22Rv1 (cell line): ENCODE measurements around the gene CFAP221.

Source experiments
- H3K27ac ChIP-seq: fragments of 450-650 bp; 2 replicates; pipeline ENCODE4 v1.5.1; 2017
- ZFX ChIP-seq: fragments of 450-650 bp; IDR thresholded peaks from 2 replicates; pipeline ENCODE4 v1.6.1; 2017; ENCODE audit warnings: antibody characterized with exemption, borderline replicate concordance
- TF ChIP-seq, protein P1 (sequence below): fragments of 450-650 bp; IDR thresholded peaks from 2 replicates; pipeline ENCODE4 v1.5.1; 2017; ENCODE audit warnings: mild to moderate bottlenecking

CFAP221 gene

DNA sequence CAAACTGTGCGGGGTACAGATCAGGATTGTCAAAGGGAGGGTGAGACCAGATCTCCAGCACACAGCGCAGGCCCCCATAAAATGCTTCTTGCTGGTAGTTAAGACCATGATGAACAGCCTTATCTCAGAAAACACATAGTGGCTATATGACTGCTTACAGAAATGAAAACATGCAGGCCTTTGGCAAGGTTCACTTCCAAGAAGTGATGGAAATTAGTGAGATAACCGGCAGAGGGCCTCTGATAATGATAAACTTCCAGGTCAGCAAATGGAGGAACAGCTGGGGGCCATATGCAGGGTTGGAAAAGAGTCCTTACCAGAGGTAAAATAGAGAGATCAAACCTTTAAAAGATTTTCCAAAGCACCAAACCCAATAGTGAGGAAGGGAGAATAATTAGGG is 46.6 kb downstream of the CFAP221 start:
- TF ChIP-seq, protein P1, sequence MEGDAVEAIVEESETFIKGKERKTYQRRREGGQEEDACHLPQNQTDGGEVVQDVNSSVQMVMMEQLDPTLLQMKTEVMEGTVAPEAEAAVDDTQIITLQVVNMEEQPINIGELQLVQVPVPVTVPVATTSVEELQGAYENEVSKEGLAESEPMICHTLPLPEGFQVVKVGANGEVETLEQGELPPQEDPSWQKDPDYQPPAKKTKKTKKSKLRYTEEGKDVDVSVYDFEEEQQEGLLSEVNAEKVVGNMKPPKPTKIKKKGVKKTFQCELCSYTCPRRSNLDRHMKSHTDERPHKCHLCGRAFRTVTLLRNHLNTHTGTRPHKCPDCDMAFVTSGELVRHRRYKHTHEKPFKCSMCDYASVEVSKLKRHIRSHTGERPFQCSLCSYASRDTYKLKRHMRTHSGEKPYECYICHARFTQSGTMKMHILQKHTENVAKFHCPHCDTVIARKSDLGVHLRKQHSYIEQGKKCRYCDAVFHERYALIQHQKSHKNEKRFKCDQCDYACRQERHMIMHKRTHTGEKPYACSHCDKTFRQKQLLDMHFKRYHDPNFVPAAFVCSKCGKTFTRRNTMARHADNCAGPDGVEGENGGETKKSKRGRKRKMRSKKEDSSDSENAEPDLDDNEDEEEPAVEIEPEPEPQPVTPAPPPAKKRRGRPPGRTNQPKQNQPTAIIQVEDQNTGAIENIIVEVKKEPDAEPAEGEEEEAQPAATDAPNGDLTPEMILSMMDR, result no peak
- no peak for TF ChIP-seq ZFX
- no peak overlapping the region for H3K27ac ChIP-seq

DNA sequence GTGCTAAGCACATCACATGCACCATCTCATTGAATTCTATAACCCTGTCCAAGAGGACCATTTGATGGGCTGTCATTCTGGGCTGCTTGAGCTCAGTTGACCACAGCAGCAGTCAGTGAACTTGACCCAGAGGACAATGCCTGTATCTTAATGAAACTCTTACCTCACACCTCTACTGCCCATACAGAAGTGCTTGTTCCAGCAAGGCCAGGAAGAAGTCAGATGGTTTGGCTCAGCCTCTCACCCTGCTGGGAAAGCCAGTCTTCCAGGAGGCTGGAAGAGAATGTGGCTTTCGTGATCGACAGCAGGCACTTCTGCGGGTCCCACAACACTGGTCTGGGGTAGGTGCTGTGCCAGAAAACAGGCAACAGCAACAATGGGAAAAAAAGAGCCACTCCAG is 47.3 kb downstream of the CFAP221 start:
- TF ChIP-seq, protein P1, result no peak
- no peak for TF ChIP-seq ZFX
- no peak overlapping the region for H3K27ac ChIP-seq

DNA sequence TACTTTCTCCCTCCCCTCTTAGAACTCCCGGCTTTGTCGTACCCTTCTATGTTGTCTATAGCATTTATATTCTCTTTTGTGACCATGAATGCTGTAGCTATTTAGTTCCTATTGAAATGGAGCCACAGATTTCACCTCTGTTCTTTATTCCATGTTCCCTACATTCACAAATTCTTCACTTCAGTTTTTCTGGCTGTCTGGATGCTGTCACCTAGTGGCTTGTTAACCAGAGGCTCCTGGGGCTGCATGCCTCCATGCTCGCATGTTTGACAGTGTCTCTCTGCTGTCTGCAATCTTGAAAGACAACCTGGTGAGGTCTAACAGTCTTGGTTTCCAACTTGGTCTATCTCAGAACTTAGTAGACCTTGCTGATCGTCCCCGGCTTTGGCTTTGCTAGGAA is 48.2 kb downstream of the CFAP221 start:
- H3K27ac ChIP-seq, result no peak overlapping the region
- no peak for TF ChIP-seq ZFX

DNA sequence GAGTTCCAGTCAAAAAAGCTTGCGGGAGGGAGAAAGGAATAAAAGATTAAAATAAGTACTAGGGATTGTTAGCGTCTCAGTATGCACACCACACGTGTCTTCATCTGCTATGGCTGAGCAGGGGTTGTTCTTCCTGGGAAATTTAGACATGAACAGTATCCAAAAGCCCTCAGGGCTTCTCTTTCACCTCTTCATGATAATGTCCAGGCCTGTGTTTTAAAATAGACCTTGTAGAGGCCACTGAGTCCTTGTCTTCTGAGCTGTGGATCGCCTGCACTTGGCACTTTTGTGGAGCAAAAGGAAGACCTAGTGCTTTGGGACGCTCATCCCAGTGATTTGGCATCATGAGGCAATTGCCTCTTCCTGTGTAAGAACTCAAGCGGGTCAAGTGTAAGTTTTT is 52.4 kb downstream of the CFAP221 start:
- TF ChIP-seq, protein P1, result no peak
- no peak for TF ChIP-seq ZFX
- H3K27ac ChIP-seq, result no peak overlapping the region

DNA sequence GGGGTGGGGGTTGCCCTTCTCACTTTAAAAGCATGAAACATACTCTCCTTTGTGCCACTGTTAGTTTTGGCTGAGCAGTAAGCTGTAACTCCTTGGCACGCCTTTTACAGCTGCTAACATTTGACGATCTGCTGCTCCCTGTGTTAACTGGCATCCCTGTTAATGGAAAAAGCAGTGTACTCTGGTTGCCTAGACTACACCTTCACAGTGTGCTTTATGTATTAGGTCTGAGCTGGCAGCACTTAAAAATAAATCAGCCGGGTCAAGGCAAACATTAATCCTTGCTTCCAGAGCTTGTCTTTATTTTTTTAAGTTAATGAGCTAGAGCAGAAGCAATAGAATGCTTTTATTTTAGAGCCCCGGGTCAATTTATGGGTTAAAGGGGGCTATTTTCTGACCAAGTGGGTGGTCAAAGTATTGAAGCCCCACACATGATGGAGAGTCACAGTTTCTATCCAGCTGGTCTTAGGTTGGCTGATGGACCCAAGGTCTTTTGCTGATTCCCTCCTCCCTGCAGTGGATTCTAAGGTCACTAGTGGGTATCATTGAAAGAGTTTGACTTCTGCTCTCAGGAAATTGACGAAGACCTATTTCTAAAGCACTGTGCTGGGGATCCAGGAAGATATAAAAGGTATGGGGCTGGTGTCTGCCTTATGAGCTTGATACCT is 54.5 kb downstream of the CFAP221 start:
- no peak for TF ChIP-seq ZFX
- TF ChIP-seq, protein P1, result no peak
- no peak overlapping the region for H3K27ac ChIP-seq

DNA sequence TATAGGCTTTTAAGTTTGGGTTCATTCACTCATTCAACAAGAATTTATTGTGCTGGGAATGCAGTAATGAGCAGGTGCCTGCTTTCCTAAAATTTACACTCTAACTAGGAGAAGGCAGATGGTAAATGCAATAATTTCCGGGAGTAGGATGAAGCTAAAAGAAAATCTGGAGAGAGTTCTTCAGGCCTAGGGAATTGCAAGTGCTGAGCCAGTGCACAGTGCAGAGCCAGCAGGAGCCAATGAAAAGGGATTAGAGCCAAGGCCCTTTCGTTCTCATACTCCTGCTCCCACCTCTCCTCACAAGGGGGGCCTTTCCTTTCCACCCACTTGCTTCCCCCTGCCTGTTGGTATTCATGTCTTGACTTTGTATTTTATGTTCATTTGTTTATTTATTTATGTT is 55.1 kb downstream of the CFAP221 start:
- no peak overlapping the region for H3K27ac ChIP-seq
- TF ChIP-seq, protein P1, result no peak
- TF ChIP-seq ZFX, result no peak

DNA sequence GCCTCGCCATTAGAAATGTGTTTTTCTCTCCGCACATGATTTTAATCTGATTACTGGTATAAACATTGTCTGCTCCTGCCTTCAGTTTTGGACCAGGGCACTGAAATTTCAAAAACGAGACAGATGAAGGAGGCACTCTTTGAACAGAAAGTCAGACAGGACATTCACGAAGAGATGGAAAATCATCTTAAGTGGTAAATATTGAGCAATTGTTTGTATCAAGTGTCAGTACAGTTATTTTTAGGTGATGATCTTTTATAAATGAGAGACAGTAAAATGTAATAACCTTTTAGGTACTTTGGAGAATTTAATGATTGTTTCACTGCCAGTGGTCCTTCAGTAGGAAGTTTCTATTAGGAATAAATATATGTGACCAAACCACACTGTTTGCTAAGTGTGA is 60.8 kb downstream of the CFAP221 start:
- TF ChIP-seq, protein P1, result no peak
- TF ChIP-seq ZFX, result no peak
- H3K27ac ChIP-seq, result no peak overlapping the region

DNA sequence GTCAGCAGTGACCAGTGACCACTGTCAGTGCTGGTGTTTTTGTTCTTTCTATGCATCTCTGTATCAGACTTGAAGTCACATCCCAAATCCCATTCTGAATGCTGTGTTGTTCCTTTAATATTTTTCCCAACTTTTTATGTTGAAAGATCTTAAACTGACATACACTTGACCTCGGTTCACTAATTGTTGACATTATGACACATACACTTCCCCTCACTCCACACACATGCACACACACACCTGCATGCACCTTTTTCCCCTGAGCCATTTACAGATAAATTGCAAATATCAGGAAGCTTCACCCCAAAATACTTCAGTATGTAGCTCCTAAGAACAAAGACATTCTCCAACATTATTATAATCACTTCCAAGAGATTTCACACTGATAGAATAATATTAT is 62.4 kb downstream of the CFAP221 start:
- no peak overlapping the region for H3K27ac ChIP-seq
- TF ChIP-seq ZFX, result no peak
- TF ChIP-seq, protein P1, result no peak
